H1 (cell line): Measurements from ENCODE around the gene ARID5A. TPM values are rescaled to one million over a fixed set of nuclear protein-coding genes. Genes with fewer than 3 reads are reported as not detected.

ENCODE experiments used
- FOSL1 ChIP-seq: IDR thresholded peaks from 2 replicates; pipeline ENCODE4 v1.6.1; 2011; ENCODE audit warnings: mild to moderate bottlenecking, low read depth, low read length, moderate library complexity; ENCODE audit not compliant: insufficient read depth
- HDAC6 ChIP-seq: IDR thresholded peaks from one replicate; pipeline ENCODE4 v1.7.1; 2012; ENCODE audit warnings: low read depth, mild to moderate bottlenecking, inconsistent platforms, low read length, moderate library complexity
- JUN ChIP-seq: IDR thresholded peaks from 2 replicates; pipeline ENCODE4 v1.6.1; 2011; ENCODE audit warnings: low read depth, mild to moderate bottlenecking, improper control_type of control experiment, low read length
- KDM1A ChIP-seq: fragments of 200-600, 300-600 bp; sonication (generic); IDR thresholded peaks from 2 replicates; pipeline ENCODE4 v1.7.1; 2016; ENCODE audit warnings: mild to moderate bottlenecking, low read length, borderline replicate concordance
- TAF7 ChIP-seq: optimal IDR thresholded peaks from 2 replicates; pipeline ENCODE3; 2011; ENCODE audit warnings: low read depth, mild to moderate bottlenecking, inconsistent platforms, low read length, moderate library complexity, borderline replicate concordance
- YY1 ChIP-seq: IDR thresholded peaks from 2 replicates; pipeline ENCODE4 v1.6.1; 2011; ENCODE audit warnings: low read depth, mild to moderate bottlenecking, low read length
- polyA plus RNA-seq, 7 experiments: library from polyadenylated mRNA; depleted of rRNA in 3 of 7; stranded (reverse) in 5 of 7; unstranded in 2 of 7; fragments of >200 nt in 5 of 7; fragments of 200-250 nt in 2 of 7; gene quantifications; 1 replicate in 5 of 7; 2 replicates in 1 of 7; 4 replicates in 1 of 7; pipeline versions ENCODE4 v1.2.1 to v1.2.3, GENCODE V29; 2011 to 2013; ENCODE audit warnings: missing spikeins in 2 of 7, mixed read lengths in 2 of 7
- total RNA-seq: library from RNA; stranded (reverse); fragmentation: NEBNext Ultra II Directional; extraction: Animal tissue kit (Norgen Biotek cat#: 25700); gene quantifications from 2 replicates; pipeline ENCODE4 v1.2.1, GENCODE V29; 2021
- TF ChIP-seq, protein P1 (sequence below), 3 experiments: IDR thresholded peaks; 1 replicate in 2 of 3; 2 replicates in 1 of 3; pipeline versions ENCODE4 v1.5.1 to v1.6.1; 2011; ENCODE audit warnings: low read length in 3 of 3, mild to moderate bottlenecking in 3 of 3, inconsistent platforms in 2 of 3, low read depth in 1 of 3, moderate library complexity in 1 of 3; ENCODE audit not compliant: insufficient read depth in 1 of 3; ENCODE audit errors: control extremely low read depth in 1 of 3

The ARID5A gene
- total and polyA plus RNA-seq, 2 of the 8 experiments (the other 6 are each of a cell fraction or from before 2014, with no cell fraction given): 3.3 to 5.3 TPM

- TF ChIP-seq, protein P1, sequence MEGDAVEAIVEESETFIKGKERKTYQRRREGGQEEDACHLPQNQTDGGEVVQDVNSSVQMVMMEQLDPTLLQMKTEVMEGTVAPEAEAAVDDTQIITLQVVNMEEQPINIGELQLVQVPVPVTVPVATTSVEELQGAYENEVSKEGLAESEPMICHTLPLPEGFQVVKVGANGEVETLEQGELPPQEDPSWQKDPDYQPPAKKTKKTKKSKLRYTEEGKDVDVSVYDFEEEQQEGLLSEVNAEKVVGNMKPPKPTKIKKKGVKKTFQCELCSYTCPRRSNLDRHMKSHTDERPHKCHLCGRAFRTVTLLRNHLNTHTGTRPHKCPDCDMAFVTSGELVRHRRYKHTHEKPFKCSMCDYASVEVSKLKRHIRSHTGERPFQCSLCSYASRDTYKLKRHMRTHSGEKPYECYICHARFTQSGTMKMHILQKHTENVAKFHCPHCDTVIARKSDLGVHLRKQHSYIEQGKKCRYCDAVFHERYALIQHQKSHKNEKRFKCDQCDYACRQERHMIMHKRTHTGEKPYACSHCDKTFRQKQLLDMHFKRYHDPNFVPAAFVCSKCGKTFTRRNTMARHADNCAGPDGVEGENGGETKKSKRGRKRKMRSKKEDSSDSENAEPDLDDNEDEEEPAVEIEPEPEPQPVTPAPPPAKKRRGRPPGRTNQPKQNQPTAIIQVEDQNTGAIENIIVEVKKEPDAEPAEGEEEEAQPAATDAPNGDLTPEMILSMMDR (IDR thresholded peaks at IDR 0.05; ENCODE audit: control extremely low read depth in 1 of 3, insufficient read depth in 1 of 3, low read depth in 1 of 3, low read length in 3 of 3): peak in 1 of 3 experiments; percentile 33; a peak in 1 of 4 replicates
- TF ChIP-seq TAF7 (peak; percentile 26), KDM1A (peak; percentile 60; the same call in 1 of the 2 replicates), HDAC6 (no peak), FOSL1 (no peak), YY1 (peak; percentile 24; the same call in 1 of the 2 replicates), JUN (no peak)
Measured at GRCh38 chr2:96547203-96547641, 10.7 kb downstream of the ARID5A start (continued).
